NCI-H2107 (cell line): ENCODE results near the gene PDE5A.
"Not testable (repeated sequence)": the region's sequence is repeated elsewhere in the genome, so short reads cannot be mapped to it uniquely, and the experiment has no call there.

Source experiments
- DNase-seq: peaks from one replicate; lab custom pipeline; 2025; lab: John Stamatoyannopoulos, UW

The PDE5A gene

GRCh38 chr4:119646347-119647071 lies 17.9 kb upstream of the PDE5A start:
- DNase-seq = no peak

- DNase-seq = no peak
Measured at GRCh38 chr4:119643306-119644042, 14.9 kb upstream of the PDE5A start.

DNA sequence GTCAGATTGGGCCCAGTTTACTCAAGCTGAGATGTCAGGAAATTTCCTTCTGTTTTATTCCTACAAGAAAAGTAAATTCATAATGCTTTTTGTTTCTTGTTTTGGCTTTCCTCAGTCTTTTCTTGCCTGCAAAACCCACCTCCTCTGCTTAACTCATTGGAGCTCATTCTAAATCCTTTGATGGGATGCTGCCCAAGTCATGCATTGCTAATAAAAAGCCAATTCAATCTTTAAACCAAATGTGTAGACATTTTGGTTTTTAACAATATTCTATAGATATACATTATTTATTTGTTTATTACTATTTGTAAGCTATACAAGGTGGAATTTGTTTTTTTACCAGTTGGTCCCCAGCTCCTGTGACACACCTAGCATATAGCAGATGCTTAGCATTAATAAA lies 13.2 kb upstream of the PDE5A start:
- DNase-seq = no peak

DNA sequence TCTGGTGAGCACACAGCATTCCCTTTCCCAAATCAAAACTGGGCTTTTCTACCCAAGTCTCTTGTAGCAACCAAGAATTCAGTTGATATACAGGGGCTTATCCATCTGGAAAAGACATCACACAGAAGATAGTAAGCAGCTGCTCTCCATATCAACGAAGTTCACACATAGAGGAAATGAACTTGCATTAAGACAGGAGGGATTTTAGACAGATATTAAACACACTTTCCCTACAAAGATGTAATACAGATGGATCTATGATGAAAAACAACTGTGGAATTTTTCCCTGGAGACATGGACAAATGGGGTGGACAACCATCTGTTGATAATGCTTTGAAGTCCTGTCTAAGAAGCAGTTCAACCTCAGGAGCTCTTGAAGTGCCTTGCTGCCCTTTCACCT lies 9.8 kb upstream of the PDE5A start:
- DNase-seq = no peak

DNA sequence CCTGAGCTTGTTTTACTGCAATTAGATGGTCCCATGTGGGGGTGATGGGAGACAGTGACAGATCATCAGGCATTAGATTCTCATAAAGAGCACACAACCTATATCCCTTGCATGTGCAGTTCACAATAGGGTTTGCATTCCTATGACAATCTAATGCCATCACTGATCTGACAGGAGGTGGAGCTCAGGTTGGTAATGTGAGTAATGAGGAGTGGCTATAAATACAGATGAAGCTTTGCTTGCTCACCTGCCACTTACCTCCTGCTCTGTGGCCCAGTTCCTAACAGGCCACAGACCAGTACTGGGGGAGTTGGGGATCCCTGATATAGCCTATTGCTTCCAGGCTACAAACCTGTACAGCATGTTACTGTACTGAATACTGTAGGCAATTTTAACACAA lies 8.2 kb upstream of the PDE5A start:
- not testable (repeated sequence) for DNase-seq

DNA sequence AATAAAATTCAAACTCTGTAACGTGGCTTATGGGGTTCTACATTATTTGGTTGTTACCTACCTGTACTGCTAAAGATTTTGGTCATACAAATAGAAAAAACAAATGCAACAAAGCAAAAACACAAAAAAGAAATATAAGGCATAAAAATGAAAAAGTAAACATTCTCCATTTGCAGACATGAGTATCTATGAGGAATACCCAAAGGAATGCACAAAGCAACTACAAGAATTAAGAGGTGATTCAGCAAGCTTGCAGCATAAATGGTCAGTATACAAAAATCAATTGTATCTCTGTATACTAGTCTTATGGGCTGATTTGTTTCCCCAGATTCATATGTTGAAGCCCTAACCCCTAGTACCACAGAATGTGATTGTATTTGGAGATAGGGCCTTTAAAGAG lies 3.6 kb upstream of the PDE5A start:
- DNase-seq = no peak

DNA sequence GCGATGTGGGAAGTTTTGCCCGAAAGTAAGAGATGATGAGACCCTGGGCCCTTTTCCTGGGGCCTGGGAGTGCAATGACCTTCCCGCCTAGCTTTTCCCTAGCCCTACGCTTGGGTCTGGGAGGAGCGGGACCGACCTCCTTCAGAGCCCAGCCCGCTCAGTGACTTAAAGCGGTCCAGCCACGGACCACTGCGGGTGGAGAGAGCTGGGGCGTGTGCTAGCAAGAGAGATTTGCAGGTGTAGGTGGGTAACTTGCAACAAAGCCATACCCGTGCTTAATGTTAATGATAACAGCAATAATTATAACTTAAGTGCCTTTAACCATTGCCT lies 503 bp upstream of the PDE5A start:
- no peak for DNase-seq

GRCh38 chr4:119627267-119628255 lies 1.0 kb downstream of the PDE5A start:
- DNase-seq = peak; percentile 5

DNA sequence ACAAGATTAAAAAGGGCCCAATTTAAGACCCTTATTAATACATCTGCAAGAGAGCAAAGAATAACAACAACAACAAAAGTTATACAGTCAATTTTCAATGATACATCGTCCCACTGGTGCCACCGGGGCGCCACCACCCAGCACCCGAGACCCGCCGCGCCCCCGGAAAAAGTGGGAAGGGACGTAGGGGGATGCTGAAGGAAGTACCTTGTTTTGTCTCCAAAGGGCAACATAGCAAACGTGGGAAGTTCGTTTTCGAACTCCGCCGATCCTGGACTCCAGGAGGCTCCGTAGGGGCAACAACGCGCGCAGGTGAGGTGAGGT lies 1.7 kb downstream of the PDE5A start:
- DNase-seq = no peak

- DNase-seq = no peak
Measured at GRCh38 chr4:119626420-119626819, 2.2 kb downstream of the PDE5A start.

- DNase-seq = no peak
Measured at GRCh38 chr4:119625761-119626160, 2.8 kb downstream of the PDE5A start.

DNA sequence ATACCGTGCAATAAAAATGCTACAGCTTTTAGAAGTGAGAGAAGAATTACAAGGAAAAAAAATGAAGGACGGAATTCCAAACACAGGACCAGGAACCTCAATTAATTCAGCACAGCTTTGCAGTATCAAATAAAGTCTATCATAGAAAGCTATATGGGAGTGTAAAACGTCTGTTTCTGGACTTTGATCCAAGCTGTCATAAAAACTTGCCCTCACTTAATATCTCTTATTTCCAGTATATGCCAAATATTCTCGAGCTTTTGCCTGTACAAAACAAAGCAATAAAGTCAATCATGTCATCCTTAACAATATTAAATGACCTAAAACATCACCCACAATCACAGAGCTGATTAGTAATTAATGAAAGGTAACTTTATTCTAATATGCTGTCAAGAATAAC lies 4.2 kb downstream of the PDE5A start:
- no peak for DNase-seq

DNA sequence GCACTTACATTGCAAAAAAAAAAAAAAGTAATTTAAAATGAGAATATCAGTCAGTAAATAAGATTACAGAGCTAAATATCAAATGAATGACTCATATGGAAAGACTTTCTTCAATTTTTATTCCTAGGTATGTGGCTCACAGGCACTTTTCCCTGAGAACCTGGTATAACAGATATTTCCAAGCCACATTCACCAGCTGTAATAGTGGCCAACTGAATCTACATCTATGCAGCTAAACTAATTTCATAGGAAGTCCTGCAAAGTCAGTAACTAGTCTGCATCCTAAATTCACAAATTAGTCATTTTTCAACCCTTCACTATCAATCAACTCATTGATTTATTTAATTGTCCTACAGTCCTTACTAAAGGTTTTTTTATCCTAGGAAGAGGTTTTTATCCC lies 5.6 kb downstream of the PDE5A start:
- no peak for DNase-seq

DNA sequence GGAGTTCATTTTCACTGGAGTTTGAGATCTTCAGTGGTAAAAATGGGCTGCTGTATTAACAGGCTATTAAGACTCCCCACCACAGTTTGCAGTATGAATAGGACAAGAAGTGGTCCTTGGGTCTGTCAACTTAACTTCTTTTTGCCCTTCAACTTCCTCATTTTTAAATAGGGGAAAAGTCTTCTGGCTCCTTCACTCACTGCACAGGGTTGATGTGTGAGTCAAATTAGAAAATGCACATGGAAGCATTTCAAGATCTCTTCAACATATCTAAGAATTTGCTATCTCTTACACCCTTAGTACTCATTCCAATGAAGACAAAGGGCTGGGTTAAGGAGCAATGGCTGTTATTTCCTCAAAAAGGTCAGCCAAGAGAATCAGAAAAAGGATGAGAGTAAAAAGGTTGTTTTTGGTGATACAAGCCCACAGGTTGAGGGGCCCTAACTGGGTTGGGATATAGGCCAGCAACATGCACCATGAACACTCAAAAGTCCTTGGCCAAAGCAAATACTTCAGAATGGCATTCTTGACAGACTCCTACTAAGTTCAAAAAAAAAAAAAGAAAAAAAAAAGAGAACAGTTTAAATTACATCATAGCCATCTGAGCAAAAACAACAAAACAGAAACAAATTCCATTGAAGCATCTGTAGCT lies 13.4 kb downstream of the PDE5A start:
- DNase-seq = no peak

GRCh38 chr4:119604266-119604665 lies 24.3 kb downstream of the PDE5A start:
- no peak for DNase-seq

DNA sequence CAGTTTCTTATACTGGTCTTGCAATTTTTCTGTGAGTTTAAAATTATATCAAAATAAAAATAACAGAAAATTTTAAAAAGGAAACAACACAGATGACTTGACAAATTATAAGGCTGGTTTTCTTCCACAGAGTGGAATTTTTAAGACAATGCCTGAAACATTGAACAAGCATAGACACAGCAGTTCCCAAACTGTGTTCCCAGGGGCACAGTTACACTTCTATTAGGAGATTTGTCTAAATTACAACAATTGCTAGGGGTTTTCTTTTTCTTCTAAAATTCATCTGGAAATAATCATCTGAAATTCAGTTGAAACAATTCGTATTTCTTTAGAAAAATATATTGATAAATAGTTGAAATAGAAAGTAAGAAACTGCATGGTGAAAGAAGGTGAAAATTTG lies 26.2 kb downstream of the PDE5A start:
- DNase-seq = no peak

- no peak for DNase-seq
Measured at GRCh38 chr4:119598521-119598920, 30.1 kb downstream of the PDE5A start.

DNA sequence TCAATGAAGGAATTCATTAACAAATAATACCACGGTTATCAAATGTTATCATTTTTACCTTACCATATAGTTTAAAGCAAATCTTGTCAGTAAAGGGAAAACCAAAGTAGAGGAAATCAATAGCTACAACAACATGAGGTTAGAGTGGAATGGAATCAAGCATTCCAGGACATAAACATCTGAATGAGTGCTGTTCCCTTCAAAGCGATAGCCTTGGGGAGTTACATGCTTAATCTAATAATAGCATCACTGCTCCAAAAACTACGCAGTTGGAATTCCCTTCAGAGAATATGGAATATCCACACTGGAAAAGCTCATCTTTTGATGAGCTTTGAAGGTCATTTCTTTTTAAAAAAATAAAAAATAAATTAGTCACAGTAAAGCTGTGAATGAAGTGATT lies 31.2 kb downstream of the PDE5A start:
- DNase-seq = no peak

- DNase-seq = no peak
Measured at GRCh38 chr4:119593698-119594097, 34.9 kb downstream of the PDE5A start.

GRCh38 chr4:119592830-119593229 lies 35.8 kb downstream of the PDE5A start:
- no peak for DNase-seq

- no peak for DNase-seq
Measured at GRCh38 chr4:119589165-119589564, 39.4 kb downstream of the PDE5A start.

GRCh38 chr4:119587796-119588195 lies 40.8 kb downstream of the PDE5A start:
- no peak for DNase-seq
